Mesendoderm (in vitro differentiated cells): ENCODE measurements around the gene DOK6. TPM values are rescaled to one million over a fixed set of nuclear protein-coding genes. Genes with fewer than 3 reads are reported as not detected.
A peak's percentile ranks its signal among the peaks of the same experiment; 100 is the strongest.
"Not testable (repeated sequence)": the region's sequence is repeated elsewhere in the genome, so short reads cannot be mapped to it uniquely, and the experiment has no call there.

Experiments used
- DNase-seq: peaks from one replicate; pipeline ENCODE4 v3.0.0; 2013
- H2AK5ac ChIP-seq: 2 replicates; pipeline ENCODE4 v1.6.1; 2013; ENCODE audit warnings: low read length, inconsistent platforms
- H2BK120ac ChIP-seq: 2 replicates; pipeline ENCODE4 v1.6.1; 2013; ENCODE audit warnings: low read depth, mild to moderate bottlenecking, low read length, moderate library complexity, mixed read lengths
- H2BK15ac ChIP-seq: replicated peaks from 2 replicates; pipeline ENCODE4 v1.6.1; 2013; ENCODE audit warnings: low read depth, mild to moderate bottlenecking, moderate library complexity
- H2BK5ac ChIP-seq: 2 replicates; pipeline ENCODE4 v1.6.1; 2013; ENCODE audit warnings: low read length, inconsistent platforms
- H3K18ac ChIP-seq: 2 replicates; pipeline ENCODE4 v1.6.1; 2013; ENCODE audit warnings: mild to moderate bottlenecking, low read length, mixed read lengths
- H3K23ac ChIP-seq: one replicate; pipeline ENCODE4 v1.6.1; 2013; ENCODE audit warnings: low read length
- H3K27ac ChIP-seq: 2 replicates; pipeline ENCODE4 v1.5.1; 2013; ENCODE audit warnings: low read depth, mild to moderate bottlenecking, inconsistent platforms, low read length, moderate library complexity
- H3K27me3 ChIP-seq: 2 replicates; pipeline ENCODE4 v1.6.1; 2013; ENCODE audit warnings: low read length, control low read depth, mild to moderate bottlenecking, inconsistent platforms; ENCODE audit not compliant: insufficient read depth, poor library complexity
- H3K36me3 ChIP-seq: 2 replicates; pipeline ENCODE4 v1.6.1; 2013; ENCODE audit warnings: low read length, inconsistent platforms; ENCODE audit not compliant: control insufficient read depth, insufficient read depth
- H3K4ac ChIP-seq: one replicate; pipeline ENCODE4 v1.6.1; 2013; ENCODE audit warnings: low read depth, mild to moderate bottlenecking, low read length, moderate library complexity
- H3K4me1 ChIP-seq: 2 replicates; pipeline ENCODE4 v1.6.1; 2013; ENCODE audit warnings: low read depth, low read length, inconsistent platforms; ENCODE audit not compliant: control insufficient read depth
- H3K4me2 ChIP-seq: 2 replicates; pipeline ENCODE4 v1.6.1; 2013; ENCODE audit warnings: low read length
- H3K4me3 ChIP-seq: 2 replicates; pipeline ENCODE4 v1.5.1; 2013; ENCODE audit warnings: mild to moderate bottlenecking, low read length
- H3K56ac ChIP-seq: one replicate; pipeline ENCODE4 v1.6.1; 2013; ENCODE audit warnings: low read length
- H3K79me1 ChIP-seq: 2 replicates; pipeline ENCODE4 v1.6.1; 2013; ENCODE audit warnings: low read length, inconsistent platforms
- H3K79me2 ChIP-seq: 2 replicates; pipeline ENCODE4 v1.6.1; 2013; ENCODE audit warnings: mild to moderate bottlenecking, low read length; ENCODE audit not compliant: control insufficient read depth, insufficient read depth
- H3K9ac ChIP-seq: 2 replicates; pipeline ENCODE4 v1.6.1; 2013; ENCODE audit warnings: low read length, inconsistent platforms
- H4K5ac ChIP-seq: one replicate; pipeline ENCODE4 v1.6.1; 2013; ENCODE audit warnings: low read length
- H4K8ac ChIP-seq: one replicate; pipeline ENCODE4 v1.6.1; 2013; ENCODE audit warnings: low read depth, mild to moderate bottlenecking, control low read depth, low read length, moderate library complexity
- WGBS: extraction: QIAGEN DNeasy Blood & Tissue Kit; methylation state at CpG from one replicate; pipeline ENCODE4 v1.1.7; 2013; ENCODE audit warnings: low lambda C conversion rate, missing lambda C conversion rate; ENCODE audit not compliant: insufficient coverage; ENCODE audit errors: extremely low coverage; 5-methylcytosine and 5-hydroxymethylcytosine counted together
- polyA plus RNA-seq, 2 experiments: library from polyadenylated mRNA; stranded (reverse); fragments of 200-250 nt; gene quantifications; one replicate each; pipeline ENCODE4 v1.2.3, GENCODE V29; 2013

The DOK6 gene
- 0.38 TPM for polyA plus RNA-seq (2013, experiment 1 of 2)
- 0.22 TPM for polyA plus RNA-seq (2013, experiment 2 of 2)

DNA sequence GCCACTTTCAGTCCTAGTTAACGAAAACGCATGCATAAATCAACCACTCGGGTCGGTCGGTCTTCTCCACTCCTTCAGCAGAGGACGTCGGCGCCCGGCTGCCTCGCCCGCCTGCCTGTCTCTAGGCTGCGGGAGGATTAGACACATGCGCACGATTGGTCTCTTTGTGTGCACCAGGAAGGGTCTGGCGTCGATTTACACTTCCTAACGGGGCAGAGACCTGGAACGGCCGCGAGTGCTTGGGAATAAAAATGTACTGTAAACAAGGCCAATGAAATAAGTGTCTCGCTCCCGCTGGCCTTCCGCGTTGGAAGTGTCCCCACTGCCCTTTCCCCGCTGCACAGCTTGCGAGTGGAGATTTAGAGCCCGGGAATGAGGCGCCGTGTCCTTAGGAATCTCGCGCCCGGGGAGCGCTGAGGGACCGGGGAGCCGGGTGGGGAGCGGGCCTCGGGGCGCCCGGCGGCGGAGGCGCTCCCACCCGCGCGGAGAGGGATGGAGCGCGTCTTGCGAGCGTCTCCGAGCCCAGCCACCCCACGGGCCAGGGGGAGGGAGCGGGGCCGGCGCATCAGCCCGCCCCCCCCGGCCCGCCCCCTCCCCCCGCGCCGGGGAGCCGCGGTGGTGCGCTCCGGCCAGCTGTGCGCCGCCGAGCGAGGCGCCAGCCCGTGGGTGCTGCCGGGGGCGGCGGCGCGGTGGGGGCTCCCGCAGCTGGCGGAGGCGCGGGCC is at the start of gene DOK6:
TSS of gene DOK6 (plus strand) at position 636 of the 723 bp plus-strand sequence.
- H2BK5ac ChIP-seq: no peak within 1 kb of the TSS
- H3K4me2 ChIP-seq: peak within 1 kb of the TSS; percentile 92
- H3K4me3 ChIP-seq: peak within 1 kb of the TSS; percentile 66
- no peak within 1 kb of the TSS for H4K8ac ChIP-seq
- WGBS: no CpG with 5 or more reads among the region's 79 CpGs
- H3K27ac ChIP-seq: no peak within 1 kb of the TSS
- H4K5ac ChIP-seq: no peak within 1 kb of the TSS
- H3K79me2 ChIP-seq: no peaks in the 10 kb centered on the region
- H3K9ac ChIP-seq: peak within 1 kb of the TSS; percentile 72
- peaks cover 6% of the 10 kb centered on the region for H3K27me3 ChIP-seq
- H3K36me3 ChIP-seq: no peaks in the 10 kb centered on the region
- H2BK120ac ChIP-seq: no peak within 1 kb of the TSS
- peak within 1 kb of the TSS; percentile 88 for H3K56ac ChIP-seq
- H2AK5ac ChIP-seq: no peak within 1 kb of the TSS
- H2BK15ac ChIP-seq: no peak within 1 kb of the TSS
- H3K23ac ChIP-seq: peak within 1 kb of the TSS; percentile 29
- H3K4me1 ChIP-seq: no peaks in the 10 kb centered on the region
- peak within 1 kb of the TSS; percentile 47 for H3K4ac ChIP-seq
- peak; percentile 88 for DNase-seq
- peak within 1 kb of the TSS; percentile 75 for H3K18ac ChIP-seq
- no peaks in the 10 kb centered on the region for H3K79me1 ChIP-seq

DNA sequence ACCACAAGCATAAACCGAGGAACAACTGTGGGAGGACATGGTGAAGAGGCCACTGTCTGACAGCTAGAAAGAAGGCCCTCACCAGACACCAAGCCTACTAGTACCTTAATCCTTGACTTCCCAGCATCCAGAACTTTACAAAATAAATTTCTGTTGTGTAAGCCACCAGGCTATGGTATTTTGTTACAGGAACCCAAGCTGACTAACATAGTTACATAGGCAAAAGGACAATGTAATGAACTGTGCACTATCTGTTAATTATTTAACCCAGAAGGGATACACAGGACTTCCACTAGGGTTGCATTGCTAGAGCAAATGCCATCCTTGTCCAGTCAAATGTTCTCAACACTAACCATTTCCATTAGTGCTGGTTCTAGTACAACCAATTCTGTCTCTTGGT is 47.7 kb upstream of the DOK6 start:
- H3K9ac ChIP-seq: no peak overlapping the region
- H4K8ac ChIP-seq: no peak overlapping the region

DNA sequence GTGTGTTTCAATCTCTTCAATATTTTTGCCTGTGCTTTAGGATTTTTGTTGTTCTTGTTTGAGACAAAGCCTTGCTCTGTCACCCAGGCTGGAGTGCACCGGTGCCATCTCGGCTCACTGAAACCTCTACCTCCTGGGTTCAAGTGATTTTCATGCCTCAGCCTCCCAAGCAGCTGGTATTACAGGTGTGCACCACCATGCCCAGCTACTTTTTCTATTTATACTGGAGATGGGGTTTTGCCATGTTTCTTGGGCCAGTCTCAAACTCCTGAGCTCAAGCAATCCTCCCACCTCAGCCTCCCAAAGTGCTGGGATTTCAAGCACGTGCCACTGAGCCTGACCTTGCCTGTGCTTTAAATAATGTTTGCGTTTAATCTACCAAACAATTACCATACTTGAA is 43.1 kb upstream of the DOK6 start:
- no CpG with 5 or more reads among the region's 4 CpGs for WGBS
- no peak overlapping the region for H3K4me2 ChIP-seq
- no peak for DNase-seq

More for the DNA sequence above, 47.7 kb upstream of the DOK6 start:
- Histone ChIP-seq H3K4ac (no peak overlapping the region), H3K27ac (no peak overlapping the region), H3K36me3 (no peaks in the 10 kb centered on the region), H4K5ac (no peak overlapping the region), H3K27me3 (no peaks in the 10 kb centered on the region), H3K4me3 (no peak overlapping the region), H3K18ac (no peak overlapping the region), H3K23ac (no peak overlapping the region), H3K79me1 (no peaks in the 10 kb centered on the region), H3K4me2 (no peak overlapping the region), H2BK15ac (no peak overlapping the region), H2BK120ac (no peak overlapping the region), H3K4me1 (no peaks in the 10 kb centered on the region), H2AK5ac (no peak overlapping the region), H3K56ac (no peak overlapping the region), H3K79me2 (no peaks in the 10 kb centered on the region), H2BK5ac (no peak overlapping the region)
- WGBS: no CpG with 5 or more reads among the region's 1 CpG
- no peak for DNase-seq

DNA sequence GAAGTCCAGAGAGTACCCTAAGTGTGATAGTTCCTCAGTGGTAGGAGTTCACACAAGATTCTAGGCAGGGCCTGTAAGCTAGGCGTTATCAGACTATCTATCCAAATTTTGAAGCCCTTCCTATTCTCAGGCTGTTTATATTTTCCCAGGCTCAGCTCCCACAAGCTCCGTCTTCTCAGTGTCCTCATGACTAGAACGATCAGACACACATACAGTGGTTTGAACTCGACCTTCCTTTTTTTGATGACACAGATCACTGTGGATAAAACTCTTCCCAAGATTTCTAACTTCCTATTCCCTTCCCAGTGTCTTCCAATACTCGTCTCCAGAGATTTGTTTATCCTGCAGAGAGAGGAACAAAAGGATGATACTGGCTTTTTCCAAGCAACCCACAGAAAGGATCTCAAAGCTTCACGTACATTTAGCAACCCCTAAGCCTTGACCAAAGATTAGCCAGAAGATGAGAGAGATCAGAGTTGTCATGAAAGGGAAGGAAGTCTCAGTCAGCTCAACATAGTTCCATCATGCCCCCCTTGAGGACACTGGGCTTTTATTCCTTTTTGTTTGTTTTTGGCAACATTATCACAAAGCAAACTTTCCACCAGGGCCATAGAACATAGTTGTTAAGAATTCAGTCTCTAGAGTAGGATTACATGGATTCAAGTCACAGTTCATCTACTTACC is 42.3 kb upstream of the DOK6 start:
- no peak overlapping the region for H2BK5ac ChIP-seq
- no peak for DNase-seq
- no peak overlapping the region for H4K5ac ChIP-seq
- no peaks in the 10 kb centered on the region for H3K79me2 ChIP-seq
- H3K79me1 ChIP-seq: no peaks in the 10 kb centered on the region
- no peak overlapping the region for H2BK15ac ChIP-seq
- H3K36me3 ChIP-seq: no peaks in the 10 kb centered on the region
- no peak overlapping the region for H3K4ac ChIP-seq
- WGBS: no CpG with 5 or more reads among the region's 6 CpGs
- H3K9ac ChIP-seq: no peak overlapping the region
- H2AK5ac ChIP-seq: no peak overlapping the region
- no peak overlapping the region for H4K8ac ChIP-seq
- H3K56ac ChIP-seq: no peak overlapping the region
- H3K4me3 ChIP-seq: no peak overlapping the region
- no peaks in the 10 kb centered on the region for H3K27me3 ChIP-seq
- no peak overlapping the region for H3K18ac ChIP-seq
- no peak overlapping the region for H3K23ac ChIP-seq
- no peaks in the 10 kb centered on the region for H3K4me1 ChIP-seq
- no peak overlapping the region for H3K27ac ChIP-seq
- no peak overlapping the region for H3K4me2 ChIP-seq
- H2BK120ac ChIP-seq: no peak overlapping the region

More for the DNA sequence above, 43.1 kb upstream of the DOK6 start:
- no peak overlapping the region for H3K23ac ChIP-seq
- no peak overlapping the region for H4K5ac ChIP-seq
- H3K79me2 ChIP-seq: no peaks in the 10 kb centered on the region
- no peak overlapping the region for H2BK15ac ChIP-seq
- H3K79me1 ChIP-seq: no peaks in the 10 kb centered on the region
- no peaks in the 10 kb centered on the region for H3K4me1 ChIP-seq
- no peak overlapping the region for H2BK5ac ChIP-seq
- H2AK5ac ChIP-seq: no peak overlapping the region
- H2BK120ac ChIP-seq: no peak overlapping the region
- no peak overlapping the region for H3K56ac ChIP-seq
- no peak overlapping the region for H3K4me3 ChIP-seq
- no peak overlapping the region for H3K18ac ChIP-seq
- no peak overlapping the region for H3K9ac ChIP-seq
- no peak overlapping the region for H3K27ac ChIP-seq
- H3K36me3 ChIP-seq: no peaks in the 10 kb centered on the region
- no peak overlapping the region for H3K4ac ChIP-seq
- no peaks in the 10 kb centered on the region for H3K27me3 ChIP-seq
- no peak overlapping the region for H4K8ac ChIP-seq

DNA sequence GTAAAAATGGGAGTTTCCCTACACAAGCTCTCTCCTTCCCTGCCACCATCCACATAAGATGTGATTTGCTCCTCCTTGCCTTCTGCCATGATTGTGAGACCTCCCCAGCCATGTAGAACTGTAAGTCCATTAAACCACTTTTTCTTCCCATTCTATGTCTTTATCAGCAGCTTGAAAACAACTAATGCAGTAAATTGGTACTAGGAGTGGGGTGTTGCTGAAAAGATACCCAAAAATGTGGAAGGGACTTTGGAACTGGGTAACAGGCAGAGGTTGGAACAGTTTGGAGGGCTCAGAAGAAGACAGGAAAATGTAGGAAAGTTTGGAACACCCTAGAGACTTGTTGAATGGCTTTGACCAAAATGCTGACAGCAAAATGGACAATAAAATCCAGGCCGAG is 40.9 kb upstream of the DOK6 start:
- not testable (repeated sequence) for H3K9ac ChIP-seq, H3K4me2 ChIP-seq, H3K4ac ChIP-seq, H3K18ac ChIP-seq, H2BK5ac ChIP-seq, H2BK15ac ChIP-seq, H3K4me1 ChIP-seq, H3K4me3 ChIP-seq, H3K23ac ChIP-seq, H4K8ac ChIP-seq, H3K56ac ChIP-seq, H3K27ac ChIP-seq, H4K5ac ChIP-seq, H2AK5ac ChIP-seq, DNase-seq, H3K36me3 ChIP-seq, H3K27me3 ChIP-seq, H2BK120ac ChIP-seq, H3K79me2 ChIP-seq, H3K79me1 ChIP-seq
- WGBS: no CpG with 5 or more reads among the region's 1 CpG
